ENCODE measurements around the gene PRSS57. TPM values are rescaled to one million over a fixed set of nuclear protein-coding genes. Genes with fewer than 3 reads are reported as not detected.

Gene PRSS57
- total and polyA plus RNA-seq, 4 donors = 0.10 to 2.0 (median 0.60) TPM; not detected in 1

- 0 to 1% methylated on average over 52 to 70 of the region's 70 CpGs for WGBS, 2 donors
- H3K4me1 ChIP-seq (ENCODE audit: control insufficient read depth in 5 of 5, insufficient read depth in 5 of 5, low read length in 5 of 5) = peaks cover 0 to 24% (median 11%) of the 10 kb centered on the region in 5 donors
Observed at GRCh38 chr19:680287-681028, 14.8 kb downstream of the PRSS57 start.

DNA sequence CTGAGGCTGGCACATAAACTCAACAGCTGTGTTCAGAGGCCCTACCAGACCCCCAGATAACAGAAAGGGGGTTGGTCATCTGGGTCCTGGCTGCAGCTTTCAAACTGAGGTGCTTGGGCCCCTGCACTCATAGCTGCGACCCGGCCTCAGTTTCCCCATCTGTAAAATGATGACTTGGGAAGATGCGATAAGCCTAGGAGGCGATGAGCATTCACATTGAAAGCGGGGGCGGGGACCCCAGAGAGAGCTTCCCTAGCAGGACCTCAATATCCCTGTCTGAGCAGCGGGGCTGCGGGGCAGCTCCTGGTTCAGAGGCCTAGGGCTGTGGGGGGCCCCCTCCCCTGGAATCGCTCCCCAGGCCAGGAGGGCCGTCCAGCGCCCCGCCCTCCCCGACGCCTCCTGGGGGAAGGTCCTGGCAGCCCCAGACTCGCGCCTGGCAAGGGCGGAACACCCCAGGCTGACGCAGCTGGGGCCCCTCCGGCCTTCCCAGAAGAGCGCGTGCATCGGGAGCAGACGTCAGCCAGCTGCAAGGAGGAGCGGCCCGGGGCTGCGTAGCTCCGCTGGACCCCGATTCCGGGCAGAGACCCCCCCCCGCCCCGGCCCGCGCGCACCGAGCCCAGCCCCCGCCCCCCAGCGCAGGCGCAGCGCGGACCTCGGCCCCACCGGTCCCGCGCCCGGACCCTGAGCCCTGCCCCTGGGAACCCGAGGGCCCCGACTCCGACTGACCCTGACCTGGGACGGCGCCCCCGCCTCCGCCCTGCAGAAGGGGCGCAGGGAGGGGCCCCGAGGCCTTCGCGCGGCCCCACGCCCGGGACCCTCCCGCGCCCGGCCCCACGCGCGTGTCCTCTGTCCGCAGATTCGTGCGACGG, 15.6 kb downstream of the PRSS57 start:
- Histone ChIP-seq H3K36me3 (ENCODE audit: control insufficient read depth in 4 of 4, insufficient read depth in 4 of 4, low read length in 4 of 4) (peaks cover 0 to 2% (median 0%) of the 10 kb centered on the region in 4 donors), H3K4me3 (peak overlapping the region; percentile 66), H3K27me3 (ENCODE audit: control insufficient read depth in 3 of 3, insufficient read depth in 3 of 3, low read length in 2 of 3) (peaks cover 0 to 10% (median 3%) of the 10 kb centered on the region in 3 donors), H3K27ac (ENCODE audit: low read depth in 1 of 2, low read length in 1 of 2) (peak overlapping the region; percentile 92 to 98), H3K9me3 (ENCODE audit: control insufficient read depth in 4 of 4, insufficient read depth in 3 of 4, low read length in 3 of 4) (no peaks in the 10 kb centered on the region), H3K9ac (ENCODE audit: insufficient read depth in 1 of 2, low read length in 2 of 2) (no peak overlapping the region), H3K4me1 (ENCODE audit: control insufficient read depth in 5 of 5, insufficient read depth in 5 of 5, low read length in 5 of 5) (peaks cover 0 to 27% (median 12%) of the 10 kb centered on the region in 5 donors)
- 5% methylated on average over 61 to 69 of the region's 69 CpGs for WGBS, 2 donors
- no peak for TF ChIP-seq CTCF (IDR thresholded peaks at IDR 0.05; ENCODE audit: control extremely low read depth, extremely low read depth)
- DNase-seq (peak; percentile 83 to 88 (median 85)), ATAC-seq (ENCODE audit: insufficient read depth, low FRiP score) (no peak)

More at GRCh38 chr19:680287-681028, 14.8 kb downstream of the PRSS57 start:
- peaks cover 0 to 8% (median 3%) of the 10 kb centered on the region in 3 donors for H3K27me3 ChIP-seq (ENCODE audit: control insufficient read depth in 3 of 3, insufficient read depth in 3 of 3, low read length in 2 of 3)
- H3K36me3 ChIP-seq (ENCODE audit: control insufficient read depth in 4 of 4, insufficient read depth in 4 of 4, low read length in 4 of 4) = peaks cover 0 to 2% (median 0%) of the 10 kb centered on the region in 4 donors
- peak; percentile 57 for TF ChIP-seq CTCF (IDR thresholded peaks at IDR 0.05; ENCODE audit: control extremely low read depth, extremely low read depth)
- peak; percentile 98 to 100 (median 98) for DNase-seq
- no peak overlapping the region for H3K9ac ChIP-seq (ENCODE audit: insufficient read depth in 1 of 2, low read length in 2 of 2)
- H3K9me3 ChIP-seq (ENCODE audit: control insufficient read depth in 4 of 4, insufficient read depth in 3 of 4, low read length in 3 of 4) = no peaks in the 10 kb centered on the region
- peak overlapping the region; percentile 92 to 98 for H3K27ac ChIP-seq (ENCODE audit: low read depth in 1 of 2, low read length in 1 of 2)
- peak; percentile 88 for ATAC-seq (ENCODE audit: insufficient read depth, low FRiP score)
- peak overlapping the region; percentile 66 for H3K4me3 ChIP-seq

- peak overlapping the region; percentile 38 to 63 for H3K27ac ChIP-seq (ENCODE audit: low read depth in 1 of 2, low read length in 1 of 2)
- H3K9me3 ChIP-seq (ENCODE audit: control insufficient read depth in 4 of 4, insufficient read depth in 3 of 4, low read length in 3 of 4) = no peaks in the 10 kb centered on the region
- no peak overlapping the region for H3K9ac ChIP-seq (ENCODE audit: insufficient read depth in 1 of 2, low read length in 2 of 2)
- WGBS, 2 donors = 94% methylated on average over 16 of the region's 16 CpGs
- peaks cover 0 to 27% (median 12%) of the 10 kb centered on the region in 5 donors for H3K4me1 ChIP-seq (ENCODE audit: control insufficient read depth in 5 of 5, insufficient read depth in 5 of 5, low read length in 5 of 5)
- peaks cover 0 to 10% (median 3%) of the 10 kb centered on the region in 3 donors for H3K27me3 ChIP-seq (ENCODE audit: control insufficient read depth in 3 of 3, insufficient read depth in 3 of 3, low read length in 2 of 3)
- ATAC-seq (ENCODE audit: insufficient read depth, low FRiP score) (no peak), DNase-seq (no peak)
- no peak for TF ChIP-seq CTCF (IDR thresholded peaks at IDR 0.05; ENCODE audit: control extremely low read depth, extremely low read depth)
- H3K4me3 ChIP-seq = no peak overlapping the region
- H3K36me3 ChIP-seq (ENCODE audit: control insufficient read depth in 4 of 4, insufficient read depth in 4 of 4, low read length in 4 of 4) = peaks cover 0 to 2% (median 0%) of the 10 kb centered on the region in 4 donors
Observed at GRCh38 chr19:678791-679388, 16.4 kb downstream of the PRSS57 start.

All from lung (tissue), 12 donors.